Trophoblast cell (in vitro differentiated cells and primary cell): ENCODE data around the gene ANO6.

Experiments used
- DNase-seq, 2 donors: peaks; one replicate each; pipeline ENCODE4 v3.0.0-alpha.2; 2016
- H2AFZ ChIP-seq: 2 replicates; pipeline ENCODE4 v1.6.1; 2013; ENCODE audit warnings: low read length, moderate library complexity, mild to moderate bottlenecking; ENCODE audit not compliant: insufficient read depth, poor library complexity
- H2AK5ac ChIP-seq: 2 replicates; pipeline ENCODE4 v1.6.1; 2013; ENCODE audit warnings: mild to moderate bottlenecking, low read length
- H2BK120ac ChIP-seq: 2 replicates; pipeline ENCODE4 v1.6.1; 2013; ENCODE audit warnings: low read length, mild to moderate bottlenecking, moderate library complexity; ENCODE audit not compliant: insufficient read depth, poor library complexity
- H2BK12ac ChIP-seq: 2 replicates; pipeline ENCODE4 v1.6.1; 2013; ENCODE audit warnings: mild to moderate bottlenecking, low read length, moderate library complexity
- H2BK5ac ChIP-seq: 2 replicates; pipeline ENCODE4 v1.6.1; 2013; ENCODE audit warnings: low read length, low read depth, moderate library complexity, mild to moderate bottlenecking; ENCODE audit not compliant: poor library complexity
- H3K14ac ChIP-seq: 2 replicates; pipeline ENCODE4 v1.6.1; 2013; ENCODE audit warnings: mild to moderate bottlenecking, low read length
- H3K18ac ChIP-seq: 2 replicates; pipeline ENCODE4 v1.6.1; 2013; ENCODE audit warnings: mild to moderate bottlenecking, low read length
- H3K23ac ChIP-seq: 2 replicates; pipeline ENCODE4 v1.6.1; 2013; ENCODE audit warnings: low read length
- H3K27ac ChIP-seq: 2 replicates; pipeline ENCODE4 v1.5.1; 2013; ENCODE audit warnings: low read depth, mild to moderate bottlenecking, inconsistent platforms, low read length, moderate library complexity
- H3K27me3 ChIP-seq: 2 replicates; pipeline ENCODE4 v1.6.1; 2013; ENCODE audit warnings: inconsistent platforms, mild to moderate bottlenecking, low read length, moderate library complexity; ENCODE audit not compliant: insufficient read depth
- H3K36me3 ChIP-seq, 2 experiments: 1 replicate in 1 of 2; 2 replicates in 1 of 2; pipeline ENCODE4 v1.6.1; 2013; ENCODE audit warnings: low read length in 2 of 2, mild to moderate bottlenecking in 2 of 2, moderate library complexity in 1 of 2; ENCODE audit not compliant: insufficient read depth in 2 of 2, control insufficient read depth in 1 of 2
- H3K4ac ChIP-seq: 2 replicates; pipeline ENCODE4 v1.6.1; 2013; ENCODE audit warnings: low read depth, mild to moderate bottlenecking, low read length, moderate library complexity
- H3K4me1 ChIP-seq, 2 experiments: 1 replicate in 1 of 2; 2 replicates in 1 of 2; pipeline ENCODE4 v1.6.1; 2013; ENCODE audit warnings: low read length in 2 of 2, mild to moderate bottlenecking in 2 of 2, moderate library complexity in 1 of 2; ENCODE audit not compliant: insufficient read depth in 2 of 2, control insufficient read depth in 1 of 2
- H3K4me2 ChIP-seq: 2 replicates; pipeline ENCODE4 v1.6.1; 2013; ENCODE audit warnings: inconsistent platforms, mild to moderate bottlenecking, low read length, moderate library complexity
- H3K4me3 ChIP-seq: 2 replicates; pipeline ENCODE4 v1.5.1; 2013; ENCODE audit warnings: mild to moderate bottlenecking, low read depth, low read length, inconsistent platforms
- H3K79me1 ChIP-seq: one replicate; pipeline ENCODE4 v1.6.1; 2013; ENCODE audit warnings: low read length
- H3K79me2 ChIP-seq: 2 replicates; pipeline ENCODE4 v1.6.1; 2013; ENCODE audit warnings: low read length, mild to moderate bottlenecking; ENCODE audit not compliant: control insufficient read depth, insufficient read depth, poor library complexity
- H3K9ac ChIP-seq: 2 replicates; pipeline ENCODE4 v1.6.1; 2013; ENCODE audit warnings: mild to moderate bottlenecking, low read length
- H3K9me3 ChIP-seq: 2 replicates; pipeline ENCODE4 v1.6.1; 2013; ENCODE audit warnings: low read depth, mild to moderate bottlenecking, control low read depth, inconsistent platforms, low read length; ENCODE audit not compliant: insufficient read depth
- H4K12ac ChIP-seq: 2 replicates; pipeline ENCODE4 v1.6.1; 2013; ENCODE audit warnings: low read depth, mild to moderate bottlenecking, low read length, moderate library complexity
- H4K8ac ChIP-seq: 2 replicates; pipeline ENCODE4 v1.6.1; 2013; ENCODE audit warnings: low read depth, mild to moderate bottlenecking, low read length, moderate library complexity
- H4K91ac ChIP-seq: one replicate; pipeline ENCODE4 v1.6.1; 2013; ENCODE audit warnings: low read depth, mild to moderate bottlenecking, low read length, moderate library complexity
- WGBS: extraction: QIAGEN DNeasy Blood & Tissue Kit; methylation state at CpG from one replicate; pipeline ENCODE4 v1.1.7; 2013; ENCODE audit warnings: missing lambda C conversion rate; ENCODE audit not compliant: insufficient read length, insufficient coverage; ENCODE audit errors: extremely low coverage; 5-methylcytosine and 5-hydroxymethylcytosine counted together

The ANO6 gene

DNA sequence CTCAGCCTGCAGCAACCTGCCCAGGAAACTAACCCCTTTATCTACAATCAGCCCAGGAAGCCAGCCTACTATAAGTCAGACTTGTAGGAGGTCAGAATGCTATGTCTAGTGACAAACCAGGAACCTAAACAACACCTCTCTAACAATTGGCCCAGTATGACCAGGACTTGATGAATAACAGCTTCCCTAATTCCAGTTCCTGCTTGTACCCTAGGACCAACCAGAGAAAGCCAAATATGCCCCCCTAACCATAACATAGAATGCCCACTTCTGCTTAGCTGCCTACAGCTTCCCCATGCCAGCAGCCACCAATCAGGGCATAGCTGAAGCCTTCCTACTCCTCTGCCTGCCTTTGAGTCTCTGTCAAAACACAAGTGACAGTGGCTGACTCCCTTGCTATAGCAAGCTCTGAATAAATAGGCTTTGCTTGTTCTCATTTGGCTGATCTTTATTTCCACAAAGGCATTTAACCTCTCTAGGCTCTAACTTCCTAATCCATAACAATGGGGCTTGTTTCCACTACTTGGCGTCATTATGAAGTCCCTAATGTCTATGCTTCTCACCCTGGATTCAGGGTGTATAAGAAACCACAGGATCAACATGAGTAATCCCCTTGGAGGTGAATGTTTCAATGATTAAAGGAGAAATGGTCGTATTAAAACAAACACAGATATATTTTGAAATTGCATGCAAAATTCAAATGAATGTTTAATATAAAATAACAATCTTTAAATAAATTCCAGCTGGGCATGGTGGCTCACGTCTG is 220.2 kb downstream of the ANO6 start:
- Histone ChIP-seq H3K9me3 (no peaks in the 10 kb centered on the region), H3K36me3 (peaks cover 0 to 2% of the 10 kb centered on the region in 2 experiments), H3K27ac (no peak overlapping the region), H2AK5ac (no peak overlapping the region), H3K79me1 (no peaks in the 10 kb centered on the region), H2AFZ (no peak overlapping the region), H2BK5ac (no peak overlapping the region), H4K91ac (no peak overlapping the region), H3K79me2 (no peaks in the 10 kb centered on the region), H3K9ac (no peak overlapping the region), H4K8ac (no peak overlapping the region), H3K4ac (no peak overlapping the region), H2BK120ac (no peak overlapping the region), H3K4me1 (peaks cover 6 to 8% of the 10 kb centered on the region in 2 experiments), H3K4me2 (no peak overlapping the region), H3K27me3 (no peaks in the 10 kb centered on the region), H3K4me3 (no peak overlapping the region), H3K18ac (no peak overlapping the region), H4K12ac (no peak overlapping the region), H2BK12ac (no peak overlapping the region), H3K14ac (no peak overlapping the region), H3K23ac (no peak overlapping the region)
- no CpG with 5 or more reads among the region's 3 CpGs for WGBS
- peak in 1 of 2 donors; percentile 5 for DNase-seq

GRCh38 chr12:45439039-45439438 is 223.1 kb downstream of the ANO6 start:
- Histone ChIP-seq H4K8ac (no peak overlapping the region), H2AFZ (no peak overlapping the region), H2BK12ac (no peak overlapping the region), H3K4me1 (no peaks in the 10 kb centered on the region), H3K4me2 (no peak overlapping the region), H2BK120ac (no peak overlapping the region), H3K4me3 (no peak overlapping the region), H3K79me2 (no peaks in the 10 kb centered on the region), H2AK5ac (no peak overlapping the region), H3K18ac (no peak overlapping the region), H3K27me3 (no peaks in the 10 kb centered on the region), H4K12ac (no peak overlapping the region), H2BK5ac (no peak overlapping the region), H3K4ac (no peak overlapping the region), H3K27ac (no peak overlapping the region), H3K36me3 (no peaks in the 10 kb centered on the region), H4K91ac (no peak overlapping the region), H3K23ac (no peak overlapping the region), H3K9ac (no peak overlapping the region), H3K9me3 (no peaks in the 10 kb centered on the region), H3K14ac (no peak overlapping the region), H3K79me1 (no peaks in the 10 kb centered on the region)
- WGBS: no CpG with 5 or more reads among the region's 4 CpGs
- DNase-seq: no peak

DNA sequence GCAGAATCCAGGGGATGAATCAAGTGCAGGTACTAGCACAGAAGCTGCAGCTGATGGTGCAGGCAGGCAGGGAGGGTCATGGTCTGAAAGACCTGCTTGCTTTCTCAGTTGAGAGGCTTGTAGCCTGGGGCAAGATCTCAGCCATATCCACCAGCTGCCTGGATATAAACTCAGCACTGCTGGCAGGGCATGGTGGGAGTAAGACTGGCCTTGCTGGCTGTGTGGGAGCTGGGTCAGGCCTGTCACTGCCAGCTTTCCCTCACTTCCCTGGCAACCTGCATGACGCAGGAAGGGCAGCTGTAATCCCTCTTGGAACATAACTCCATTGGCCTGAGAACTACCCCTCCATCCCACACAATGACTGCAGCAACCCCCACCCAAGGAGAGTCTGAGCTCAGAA is 230.1 kb downstream of the ANO6 start:
- WGBS: no CpG with 5 or more reads among the region's 1 CpG
- H3K9ac ChIP-seq: no peak overlapping the region

GRCh38 chr12:45458238-45458637 is 242.3 kb downstream of the ANO6 start:
- no peak for DNase-seq

More for the DNA sequence above, 230.1 kb downstream of the ANO6 start:
- H3K4me2 ChIP-seq: no peak overlapping the region
- no peak overlapping the region for H3K14ac ChIP-seq
- H3K27ac ChIP-seq: no peak overlapping the region
- no peaks in the 10 kb centered on the region for H3K36me3 ChIP-seq
- peak; percentile 60 to 75 for DNase-seq
- no peak overlapping the region for H3K4ac ChIP-seq
- H2BK120ac ChIP-seq: no peak overlapping the region
- no peak overlapping the region for H2BK5ac ChIP-seq
- no peak overlapping the region for H2AFZ ChIP-seq
- H3K79me1 ChIP-seq: no peaks in the 10 kb centered on the region
- H3K27me3 ChIP-seq: no peaks in the 10 kb centered on the region
- no peak overlapping the region for H4K8ac ChIP-seq
- no peak overlapping the region for H2AK5ac ChIP-seq
- no peak overlapping the region for H3K18ac ChIP-seq
- no peak overlapping the region for H4K12ac ChIP-seq
- H3K79me2 ChIP-seq: no peaks in the 10 kb centered on the region
- no peak overlapping the region for H4K91ac ChIP-seq
- no peak overlapping the region for H2BK12ac ChIP-seq
- H3K9me3 ChIP-seq: peaks cover 2% of the 10 kb centered on the region
- H3K4me1 ChIP-seq: no peaks in the 10 kb centered on the region
- H3K4me3 ChIP-seq: no peak overlapping the region
- H3K23ac ChIP-seq: no peak overlapping the region

More at GRCh38 chr12:45458238-45458637, 242.3 kb downstream of the ANO6 start:
- Histone ChIP-seq H3K4me1 (no peaks in the 10 kb centered on the region), H3K4me2 (no peak overlapping the region), H2BK5ac (no peak overlapping the region), H3K79me2 (no peaks in the 10 kb centered on the region), H3K23ac (no peak overlapping the region), H3K27ac (no peak overlapping the region), H3K18ac (no peak overlapping the region), H3K79me1 (no peaks in the 10 kb centered on the region), H3K4ac (no peak overlapping the region), H4K91ac (no peak overlapping the region), H3K27me3 (no peaks in the 10 kb centered on the region), H3K14ac (no peak overlapping the region), H3K9me3 (no peaks in the 10 kb centered on the region), H4K8ac (no peak overlapping the region), H3K9ac (no peak overlapping the region), H2AK5ac (no peak overlapping the region), H3K36me3 (no peaks in the 10 kb centered on the region), H2AFZ (no peak overlapping the region), H4K12ac (no peak overlapping the region), H3K4me3 (no peak overlapping the region), H2BK12ac (no peak overlapping the region), H2BK120ac (no peak overlapping the region)
- no CpG with 5 or more reads among the region's 1 CpG for WGBS
